ENCODE measurements around the gene HSD17B2. TPM values are rescaled to one million over a fixed set of nuclear protein-coding genes. Genes with fewer than 3 reads are reported as not detected.

Gene HSD17B2
- total RNA-seq, 1 donor from 2014 or later, result 0.29 TPM

DNA sequence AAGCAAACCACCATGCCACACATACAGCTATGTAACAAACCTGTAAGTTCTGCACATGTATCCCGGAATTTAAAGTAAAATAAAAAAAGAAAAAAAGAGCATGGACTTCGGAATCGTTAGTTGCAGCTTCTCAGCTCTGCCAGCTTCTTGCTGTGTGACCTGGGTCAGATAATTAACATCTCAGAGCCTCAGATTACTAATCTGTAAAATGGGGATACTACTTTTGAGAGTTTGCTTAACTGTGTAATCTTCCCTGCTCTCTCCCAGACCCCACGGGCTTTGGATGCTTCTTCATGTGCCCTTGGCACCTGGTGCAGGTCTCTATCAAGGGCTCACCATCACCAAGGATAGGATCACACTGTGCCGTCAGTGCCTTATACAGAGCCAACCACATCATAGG, 16.6 kb downstream of the HSD17B2 start:
- TF ChIP-seq, protein P1, sequence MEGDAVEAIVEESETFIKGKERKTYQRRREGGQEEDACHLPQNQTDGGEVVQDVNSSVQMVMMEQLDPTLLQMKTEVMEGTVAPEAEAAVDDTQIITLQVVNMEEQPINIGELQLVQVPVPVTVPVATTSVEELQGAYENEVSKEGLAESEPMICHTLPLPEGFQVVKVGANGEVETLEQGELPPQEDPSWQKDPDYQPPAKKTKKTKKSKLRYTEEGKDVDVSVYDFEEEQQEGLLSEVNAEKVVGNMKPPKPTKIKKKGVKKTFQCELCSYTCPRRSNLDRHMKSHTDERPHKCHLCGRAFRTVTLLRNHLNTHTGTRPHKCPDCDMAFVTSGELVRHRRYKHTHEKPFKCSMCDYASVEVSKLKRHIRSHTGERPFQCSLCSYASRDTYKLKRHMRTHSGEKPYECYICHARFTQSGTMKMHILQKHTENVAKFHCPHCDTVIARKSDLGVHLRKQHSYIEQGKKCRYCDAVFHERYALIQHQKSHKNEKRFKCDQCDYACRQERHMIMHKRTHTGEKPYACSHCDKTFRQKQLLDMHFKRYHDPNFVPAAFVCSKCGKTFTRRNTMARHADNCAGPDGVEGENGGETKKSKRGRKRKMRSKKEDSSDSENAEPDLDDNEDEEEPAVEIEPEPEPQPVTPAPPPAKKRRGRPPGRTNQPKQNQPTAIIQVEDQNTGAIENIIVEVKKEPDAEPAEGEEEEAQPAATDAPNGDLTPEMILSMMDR (conservative IDR thresholded peaks at IDR 0.05; ENCODE audit: low read depth, low read length), result no peak
- no peak for DNase-seq (ENCODE audit: low read depth)
- H3K4me3 ChIP-seq (ENCODE audit: low read depth, low read length), result no peak overlapping the region

DNA sequence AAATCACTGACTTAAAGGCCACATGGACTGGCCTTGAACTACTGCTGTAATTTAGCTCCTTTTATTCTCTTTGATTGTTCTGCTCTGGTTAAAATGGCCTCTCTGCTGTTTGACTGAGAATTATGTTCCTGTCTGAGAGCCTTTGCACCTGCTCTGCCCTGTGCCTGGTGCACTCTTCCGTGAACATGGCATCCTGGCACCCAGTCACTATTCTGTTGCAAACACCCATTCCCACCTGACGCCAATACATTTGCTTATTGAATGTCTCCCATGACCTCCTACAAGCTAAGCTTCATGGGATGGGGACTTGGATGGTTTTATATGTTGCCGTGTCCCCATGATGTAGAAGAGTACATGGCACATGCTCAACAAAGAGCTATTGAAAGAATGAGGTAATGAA, 20.1 kb downstream of the HSD17B2 start:
- no peak overlapping the region for H3K4me3 ChIP-seq (ENCODE audit: low read depth, low read length)
- DNase-seq (ENCODE audit: low read depth), result no peak
- TF ChIP-seq, protein P1 (conservative IDR thresholded peaks at IDR 0.05; ENCODE audit: low read depth, low read length), result no peak

DNA sequence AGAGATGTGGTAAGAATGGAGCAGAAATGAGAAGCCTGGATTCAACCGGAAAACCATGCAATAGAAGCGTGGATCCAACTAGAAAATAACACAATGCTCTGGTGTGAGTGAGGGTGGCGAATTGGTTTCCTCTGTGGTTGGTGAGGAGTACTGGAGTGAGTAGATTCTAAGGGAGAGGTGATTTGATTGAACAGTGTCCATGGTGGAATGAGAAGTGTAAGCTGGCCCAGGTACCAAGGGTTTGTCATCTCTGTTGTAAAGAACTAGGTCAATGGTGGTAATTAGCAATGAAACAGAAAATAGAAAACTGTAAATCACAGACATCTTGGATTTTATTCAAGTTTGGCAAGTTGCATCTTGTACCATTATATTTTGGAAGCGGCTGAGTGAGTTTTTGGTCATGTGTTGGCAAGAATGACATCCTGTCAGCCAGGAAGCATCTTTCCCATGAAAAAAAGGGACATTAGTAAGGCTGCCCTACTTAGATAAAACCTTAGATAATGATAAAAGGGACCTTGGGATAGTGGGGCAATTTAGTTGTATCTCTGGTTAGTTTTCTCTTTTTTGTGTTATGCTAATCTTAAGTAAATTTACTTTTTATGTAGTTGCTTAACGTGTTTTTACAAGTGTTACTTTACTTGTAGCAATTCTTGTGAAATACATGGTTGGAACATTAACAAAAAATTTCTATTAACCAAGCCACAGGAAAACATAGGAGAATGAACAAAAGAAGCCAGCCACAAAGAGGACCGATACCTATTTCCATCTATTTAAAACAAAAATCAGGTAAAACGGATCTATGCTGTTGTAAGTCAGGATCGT, 20.9 kb downstream of the HSD17B2 start:
- H3K4me3 ChIP-seq (ENCODE audit: low read depth, low read length), result no peak overlapping the region
- TF ChIP-seq, protein P1 (conservative IDR thresholded peaks at IDR 0.05; ENCODE audit: low read depth, low read length), result no peak
- DNase-seq (ENCODE audit: low read depth), result no peak

DNA sequence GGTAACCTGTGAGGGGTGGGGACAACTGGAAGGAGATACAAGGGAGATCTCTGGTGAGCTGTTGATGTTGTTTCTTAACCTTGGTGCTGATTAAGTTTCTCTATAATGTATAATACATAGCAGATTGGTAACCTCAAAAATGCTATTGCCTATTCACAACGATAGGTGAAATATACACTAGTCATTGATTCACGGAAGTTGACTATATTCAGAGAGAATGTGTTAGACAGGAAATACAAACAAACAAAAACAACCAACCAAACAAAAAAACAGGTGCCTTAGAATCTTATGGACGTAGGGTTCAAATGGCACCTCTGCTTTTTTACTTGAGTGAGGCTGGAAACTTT, 21.5 kb downstream of the HSD17B2 start:
- TF ChIP-seq, protein P1 (conservative IDR thresholded peaks at IDR 0.05; ENCODE audit: low read depth, low read length), result no peak
- DNase-seq (ENCODE audit: low read depth), result no peak
- no peak overlapping the region for H3K4me3 ChIP-seq (ENCODE audit: low read depth, low read length)

DNA sequence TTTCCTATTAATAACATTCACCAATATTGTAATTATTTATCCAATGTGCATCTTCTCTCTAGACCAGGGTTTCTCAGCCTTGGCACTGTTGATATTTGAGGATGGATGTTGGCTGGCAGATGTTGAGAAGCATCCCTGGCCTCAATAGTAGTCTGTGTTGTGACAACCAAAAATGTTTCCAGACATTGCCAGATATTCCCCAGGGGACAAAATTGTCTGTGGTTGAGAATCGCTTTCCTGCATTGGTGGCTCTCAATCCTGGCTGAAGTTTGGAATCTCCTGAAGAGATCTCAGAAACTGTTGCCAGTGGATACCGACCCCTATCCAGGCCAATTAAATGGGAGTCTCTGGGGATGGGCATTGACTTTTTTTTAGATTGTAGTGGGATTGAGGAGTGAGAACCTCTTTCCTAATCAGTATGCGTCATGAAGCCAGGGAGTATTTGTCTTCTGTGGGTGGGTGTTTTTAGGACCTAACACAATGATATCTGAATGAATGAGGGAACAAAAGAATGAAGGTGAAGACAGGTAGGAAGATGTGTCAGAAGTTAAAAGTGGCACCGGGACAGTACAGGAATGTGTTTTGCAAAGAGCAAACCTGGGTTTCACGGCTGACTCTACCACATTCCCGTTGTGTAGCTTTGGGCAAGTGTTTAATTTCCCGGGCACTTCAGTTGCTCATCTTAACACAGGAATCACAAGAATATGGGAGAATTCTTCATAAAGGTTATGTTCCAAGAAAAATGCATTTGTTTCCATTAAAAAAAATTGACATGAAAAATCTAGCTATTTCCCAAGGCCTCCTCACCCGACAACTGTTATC, 24.3 kb downstream of the HSD17B2 start:
- H3K4me3 ChIP-seq (ENCODE audit: low read depth, low read length), result no peak overlapping the region
- DNase-seq (ENCODE audit: low read depth), result no peak
- TF ChIP-seq, protein P1 (conservative IDR thresholded peaks at IDR 0.05; ENCODE audit: low read depth, low read length), result no peak

DNA sequence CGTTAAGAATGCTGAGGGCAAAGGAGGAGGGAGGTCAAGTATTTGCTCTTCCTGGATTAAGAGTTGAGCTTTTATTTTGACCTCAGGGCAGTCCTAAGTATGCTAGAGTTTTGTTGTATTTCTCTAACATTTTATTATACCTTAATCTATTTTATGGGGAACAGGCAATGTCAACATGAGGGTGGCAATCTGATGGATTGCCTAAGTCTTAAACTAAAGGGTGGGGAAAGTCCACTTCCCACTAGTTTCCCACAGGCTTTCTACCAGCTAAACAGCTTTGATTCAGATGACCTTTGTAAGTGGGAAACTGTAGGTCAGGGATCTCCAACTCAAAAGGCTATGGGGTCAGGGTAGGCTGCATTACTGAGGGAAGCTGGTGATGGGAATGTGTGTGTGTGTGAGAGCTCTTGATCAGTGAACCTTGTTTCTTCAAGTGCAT, 24.9 kb downstream of the HSD17B2 start:
- DNase-seq (ENCODE audit: low read depth), result no peak
- TF ChIP-seq, protein P1 (conservative IDR thresholded peaks at IDR 0.05; ENCODE audit: low read depth, low read length), result no peak

More for the DNA sequence above, 24.9 kb downstream of the HSD17B2 start:
- no peak overlapping the region for H3K4me3 ChIP-seq (ENCODE audit: low read depth, low read length)
